ENCODE measurements around the gene SELENOS. TPM values are rescaled to one million over a fixed set of nuclear protein-coding genes. Genes with fewer than 3 reads are reported as not detected.

Gene SELENOS
- total RNA-seq, 1 experiment from 2014 or later, result 111 TPM

GRCh38 chr15:101276501-101277037, 716 bp downstream of the SELENOS start:
- DNase-seq (ENCODE audit: low read depth), result peak; percentile 66

GRCh38 chr15:101275018-101275417, 2.3 kb downstream of the SELENOS start:
- no peak for DNase-seq (ENCODE audit: low read depth)

GRCh38 chr15:101273534-101273933, 3.8 kb downstream of the SELENOS start:
- no peak for DNase-seq (ENCODE audit: low read depth)

- no peak for DNase-seq (ENCODE audit: low read depth)
Measured at GRCh38 chr15:101272584-101272983, 4.7 kb downstream of the SELENOS start.

- no peak for DNase-seq (ENCODE audit: low read depth)
Measured at GRCh38 chr15:101269479-101270223, 7.6 kb downstream of the SELENOS start.

- DNase-seq (ENCODE audit: low read depth), result peak; percentile 98
Measured at GRCh38 chr15:101267320-101268104, 9.8 kb downstream of the SELENOS start.

- DNase-seq (ENCODE audit: low read depth), result no peak
Measured at GRCh38 chr15:101266787-101267186, 10.5 kb downstream of the SELENOS start.

- DNase-seq (ENCODE audit: low read depth), result peak; percentile 93
Measured at GRCh38 chr15:101266034-101266433, 11.3 kb downstream of the SELENOS start.

GRCh38 chr15:101264911-101265641, 12.2 kb downstream of the SELENOS start:
- peak; percentile 51 for DNase-seq (ENCODE audit: low read depth)

- DNase-seq (ENCODE audit: low read depth), result peak; percentile 58
Measured at GRCh38 chr15:101264011-101264410, 13.3 kb downstream of the SELENOS start.

- no peak for DNase-seq (ENCODE audit: low read depth)
Measured at GRCh38 chr15:101262551-101262950, 14.7 kb downstream of the SELENOS start.

- peak; percentile 72 for DNase-seq (ENCODE audit: low read depth)
Measured at GRCh38 chr15:101258238-101259144, 18.8 kb downstream of the SELENOS start.

- no peak for DNase-seq (ENCODE audit: low read depth)
Measured at GRCh38 chr15:101256757-101257156, 20.5 kb downstream of the SELENOS start.

GRCh38 chr15:101255615-101256241, 21.6 kb downstream of the SELENOS start:
- DNase-seq (ENCODE audit: low read depth), result peak; percentile 45

GRCh38 chr15:101255051-101255395, 22.3 kb downstream of the SELENOS start:
- no peak for DNase-seq (ENCODE audit: low read depth)

GRCh38 chr15:101254157-101255050, 22.9 kb downstream of the SELENOS start:
- no peak for DNase-seq (ENCODE audit: low read depth)

- no peak for DNase-seq (ENCODE audit: low read depth)
Measured at GRCh38 chr15:101252836-101253235, 24.4 kb downstream of the SELENOS start.

- peak; percentile 95 for DNase-seq (ENCODE audit: low read depth)
Measured at GRCh38 chr15:101251830-101252820, 25.2 kb downstream of the SELENOS start, which contains the start of gene CHSY1. Gene CHSY1 (minus strand): TSS chr15:101252048. CDS start chr15:101251456, 592 bp downstream.

Measured in RPMI7951 (cell line).